Activated naive CD8-positive, alpha-beta T cell (primary cell): ENCODE measurements around the gene AVEN.

Experiments
- H3K27ac Mint-ChIP-seq: one replicate; pipeline ENCODE4 v1.8.0; 2021; ENCODE audit warnings: mixed read lengths
- H3K27me3 Mint-ChIP-seq: one replicate; pipeline ENCODE4 v1.8.0; 2021; ENCODE audit warnings: mixed read lengths
- H3K36me3 Mint-ChIP-seq: one replicate; pipeline ENCODE4 v1.8.0; 2021; ENCODE audit warnings: mixed read lengths
- H3K4me1 Mint-ChIP-seq: one replicate; pipeline ENCODE4 v1.8.0; 2021; ENCODE audit warnings: low read depth, mixed read lengths
- H3K4me3 Mint-ChIP-seq: one replicate; pipeline ENCODE4 v1.8.0; 2021; ENCODE audit warnings: mild to moderate bottlenecking, mixed read lengths
- H3K9me3 Mint-ChIP-seq: one replicate; pipeline ENCODE4 v1.8.0; 2021; ENCODE audit warnings: low read depth, mixed read lengths

Gene AVEN

GRCh38 chr15:33941279-33942063 is 97.5 kb downstream of the AVEN start:
- Mint-ChIP-seq H3K27me3 (no peaks in the 10 kb centered on the region), H3K4me3 (no peak overlapping the region), H3K9me3 (no peaks in the 10 kb centered on the region), H3K36me3 (peaks cover 7% of the 10 kb centered on the region), H3K4me1 (no peaks in the 10 kb centered on the region), H3K27ac (no peak overlapping the region)

DNA sequence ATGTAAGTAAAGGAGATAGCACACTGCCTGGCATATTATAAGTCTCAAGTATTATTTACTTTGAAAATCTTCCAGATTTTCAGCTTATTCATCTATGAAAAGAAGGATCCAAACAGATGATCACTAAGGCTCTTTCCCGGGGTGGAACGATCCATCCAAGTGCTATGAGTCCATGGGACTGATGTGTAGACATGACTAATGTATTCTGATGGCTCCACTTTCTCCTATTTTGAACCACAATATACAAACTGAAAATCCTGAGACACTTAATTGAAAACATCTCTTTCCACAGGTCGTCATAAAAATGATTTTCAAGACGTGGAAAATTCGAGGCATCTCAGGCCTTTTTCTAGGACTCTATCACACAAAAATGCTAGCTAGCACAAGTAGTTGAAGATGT is 104.1 kb downstream of the AVEN start:
- Mint-ChIP-seq H3K27ac (no peak overlapping the region), H3K4me1 (no peaks in the 10 kb centered on the region), H3K27me3 (no peaks in the 10 kb centered on the region), H3K4me3 (no peak overlapping the region), H3K36me3 (peaks cover 2% of the 10 kb centered on the region), H3K9me3 (no peaks in the 10 kb centered on the region)

GRCh38 chr15:33934396-33934795 is 104.6 kb downstream of the AVEN start:
- no peak overlapping the region for H3K27ac Mint-ChIP-seq
- peaks cover 2% of the 10 kb centered on the region for H3K36me3 Mint-ChIP-seq
- no peak overlapping the region for H3K4me3 Mint-ChIP-seq
- no peaks in the 10 kb centered on the region for H3K27me3 Mint-ChIP-seq
- no peaks in the 10 kb centered on the region for H3K9me3 Mint-ChIP-seq
- H3K4me1 Mint-ChIP-seq, result no peaks in the 10 kb centered on the region

GRCh38 chr15:33932734-33933133 is 106.3 kb downstream of the AVEN start:
- Mint-ChIP-seq H3K27ac (no peak overlapping the region), H3K9me3 (no peaks in the 10 kb centered on the region), H3K4me1 (no peaks in the 10 kb centered on the region), H3K27me3 (no peaks in the 10 kb centered on the region), H3K36me3 (peaks cover 2% of the 10 kb centered on the region), H3K4me3 (no peak overlapping the region)

- Mint-ChIP-seq H3K27me3 (no peaks in the 10 kb centered on the region), H3K4me1 (no peaks in the 10 kb centered on the region), H3K36me3 (peaks cover 6% of the 10 kb centered on the region), H3K4me3 (no peak overlapping the region), H3K9me3 (no peaks in the 10 kb centered on the region), H3K27ac (no peak overlapping the region)
Observed at GRCh38 chr15:33926260-33926659, 112.7 kb downstream of the AVEN start.

GRCh38 chr15:33923446-33923845 is 115.6 kb downstream of the AVEN start:
- no peak overlapping the region for H3K4me3 Mint-ChIP-seq
- H3K27me3 Mint-ChIP-seq, result no peaks in the 10 kb centered on the region
- H3K27ac Mint-ChIP-seq, result no peak overlapping the region
- H3K9me3 Mint-ChIP-seq, result no peaks in the 10 kb centered on the region
- H3K4me1 Mint-ChIP-seq, result no peaks in the 10 kb centered on the region
- peaks cover 8% of the 10 kb centered on the region for H3K36me3 Mint-ChIP-seq

DNA sequence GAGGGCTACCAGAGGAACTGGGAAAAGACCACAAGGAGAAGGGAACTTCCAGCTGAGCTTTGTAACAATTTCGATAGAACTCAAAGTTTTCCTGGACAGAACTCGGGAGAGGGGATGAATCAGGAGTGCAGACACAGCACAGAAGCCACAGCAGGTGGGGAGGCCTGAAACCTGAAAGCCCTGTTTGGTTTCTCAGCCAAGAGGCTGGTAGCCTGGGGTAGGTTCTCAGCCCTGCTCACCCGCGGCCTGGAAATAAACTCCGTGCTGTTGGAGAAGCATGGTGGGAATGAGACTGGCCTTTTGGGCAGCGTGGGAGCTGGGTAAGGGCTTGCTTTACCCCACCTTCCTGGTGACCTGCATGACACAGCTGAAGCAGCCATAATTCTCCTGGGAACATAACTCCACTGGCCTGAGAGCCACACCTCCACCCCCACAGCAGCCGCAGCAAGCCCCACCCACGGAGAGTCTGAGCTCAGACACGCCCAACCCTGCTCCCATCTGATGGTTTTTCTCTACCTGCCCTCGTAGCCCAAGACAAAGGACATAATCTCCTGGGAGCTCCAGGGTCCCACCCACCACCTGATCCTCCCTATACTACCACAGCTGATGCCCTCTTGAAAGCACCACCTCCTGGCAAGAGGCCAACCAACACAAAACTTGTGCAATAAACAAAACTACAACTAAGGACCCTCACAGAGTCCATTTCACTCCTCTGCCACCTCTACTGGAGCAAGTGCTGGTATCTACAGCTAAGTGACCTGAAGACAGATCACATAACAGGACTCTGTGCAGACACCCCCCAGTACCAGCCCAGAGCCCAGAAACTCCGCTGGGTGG is 123.2 kb downstream of the AVEN start:
- Mint-ChIP-seq H3K27ac (no peak overlapping the region), H3K4me3 (no peak overlapping the region), H3K27me3 (no peaks in the 10 kb centered on the region), H3K36me3 (peaks cover 3% of the 10 kb centered on the region), H3K9me3 (no peaks in the 10 kb centered on the region), H3K4me1 (peaks cover 3% of the 10 kb centered on the region)

DNA sequence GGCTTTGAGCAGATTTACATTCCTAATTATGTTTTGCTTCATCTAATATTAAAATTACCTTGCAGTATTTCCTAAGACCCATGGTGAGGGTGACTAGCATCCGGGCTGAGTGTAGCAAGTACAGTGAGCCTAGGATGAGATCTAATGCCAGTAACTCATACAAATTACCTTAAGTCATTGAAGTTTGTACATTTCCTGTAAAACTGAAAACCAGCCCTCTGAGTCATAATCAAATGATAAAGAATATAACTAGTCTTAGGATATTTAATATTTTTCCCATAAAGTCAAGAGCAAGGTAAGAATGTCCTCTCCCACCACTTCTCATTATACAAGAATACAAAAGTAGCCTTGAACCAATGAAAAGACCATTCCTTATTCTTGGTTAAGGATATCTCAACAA is 125.5 kb downstream of the AVEN start:
- H3K4me1 Mint-ChIP-seq, result peaks cover 3% of the 10 kb centered on the region
- H3K27ac Mint-ChIP-seq, result no peak overlapping the region
- H3K36me3 Mint-ChIP-seq, result peaks cover 3% of the 10 kb centered on the region
- H3K4me3 Mint-ChIP-seq, result no peak overlapping the region
- no peaks in the 10 kb centered on the region for H3K9me3 Mint-ChIP-seq
- H3K27me3 Mint-ChIP-seq, result no peaks in the 10 kb centered on the region

DNA sequence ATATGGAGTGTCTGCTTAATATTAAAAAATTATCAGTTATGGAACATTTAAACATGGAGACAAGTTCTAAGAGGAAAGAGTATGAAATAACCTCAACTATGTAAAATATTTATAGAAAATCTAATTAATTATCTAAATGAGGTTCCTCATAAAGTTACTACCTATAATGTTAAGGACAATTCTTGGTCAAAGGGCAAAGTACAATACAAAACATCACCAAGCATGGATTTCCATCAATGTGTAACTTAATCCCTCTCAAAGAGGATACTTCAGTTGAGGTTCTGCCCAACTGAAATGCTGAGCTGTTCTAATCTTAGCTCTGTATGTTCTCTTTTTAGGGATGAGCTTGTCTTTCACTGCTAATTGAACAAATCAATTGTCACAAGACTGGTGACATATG is 126.7 kb downstream of the AVEN start:
- Mint-ChIP-seq H3K36me3 (peaks cover 3% of the 10 kb centered on the region), H3K9me3 (no peaks in the 10 kb centered on the region), H3K4me1 (peaks cover 3% of the 10 kb centered on the region), H3K27me3 (no peaks in the 10 kb centered on the region), H3K27ac (no peak overlapping the region), H3K4me3 (no peak overlapping the region)

- H3K4me1 Mint-ChIP-seq, result peaks cover 3% of the 10 kb centered on the region
- no peaks in the 10 kb centered on the region for H3K27me3 Mint-ChIP-seq
- H3K36me3 Mint-ChIP-seq, result no peaks in the 10 kb centered on the region
- H3K27ac Mint-ChIP-seq, result no peak overlapping the region
- H3K9me3 Mint-ChIP-seq, result no peaks in the 10 kb centered on the region
- H3K4me3 Mint-ChIP-seq, result no peak overlapping the region
Observed at GRCh38 chr15:33910741-33911140, 128.3 kb downstream of the AVEN start.

GRCh38 chr15:33908406-33908805 is 130.6 kb downstream of the AVEN start:
- Mint-ChIP-seq H3K36me3 (no peaks in the 10 kb centered on the region), H3K9me3 (no peaks in the 10 kb centered on the region), H3K4me1 (no peaks in the 10 kb centered on the region), H3K4me3 (no peak overlapping the region), H3K27ac (no peak overlapping the region), H3K27me3 (no peaks in the 10 kb centered on the region)

DNA sequence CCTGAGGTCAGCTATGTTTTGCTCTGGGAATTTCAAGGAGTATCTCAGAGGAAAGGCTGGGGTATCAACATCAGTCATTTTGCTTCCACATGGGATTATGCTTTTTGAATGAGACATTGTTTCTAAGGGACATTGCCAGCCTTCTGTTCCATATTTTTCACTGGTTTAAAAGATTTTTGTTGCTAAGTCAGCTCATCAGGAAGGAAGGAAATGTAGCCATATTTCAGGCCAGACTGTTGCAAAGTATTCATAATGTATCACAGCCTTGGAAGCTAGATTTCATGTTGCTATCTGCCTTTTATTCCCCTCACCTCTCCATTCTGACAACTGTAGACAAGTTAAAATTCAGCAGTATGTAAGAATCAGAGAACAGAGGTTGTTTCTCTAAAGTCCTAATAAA is 131.7 kb downstream of the AVEN start:
- Mint-ChIP-seq H3K27me3 (no peaks in the 10 kb centered on the region), H3K4me3 (no peak overlapping the region), H3K4me1 (no peaks in the 10 kb centered on the region), H3K9me3 (no peaks in the 10 kb centered on the region), H3K27ac (no peak overlapping the region), H3K36me3 (peaks cover 5% of the 10 kb centered on the region)

- H3K36me3 Mint-ChIP-seq, result peaks cover 9% of the 10 kb centered on the region
- peaks cover 3% of the 10 kb centered on the region for H3K9me3 Mint-ChIP-seq
- H3K27ac Mint-ChIP-seq, result no peak overlapping the region
- no peaks in the 10 kb centered on the region for H3K27me3 Mint-ChIP-seq
- no peaks in the 10 kb centered on the region for H3K4me1 Mint-ChIP-seq
- H3K4me3 Mint-ChIP-seq, result no peak overlapping the region
Observed at GRCh38 chr15:33903661-33904060, 135.3 kb downstream of the AVEN start.

GRCh38 chr15:33902043-33902442 is 137.0 kb downstream of the AVEN start:
- H3K36me3 Mint-ChIP-seq, result peaks cover 9% of the 10 kb centered on the region
- peaks cover 3% of the 10 kb centered on the region for H3K9me3 Mint-ChIP-seq
- H3K27me3 Mint-ChIP-seq, result no peaks in the 10 kb centered on the region
- no peak overlapping the region for H3K27ac Mint-ChIP-seq
- H3K4me3 Mint-ChIP-seq, result no peak overlapping the region
- H3K4me1 Mint-ChIP-seq, result no peaks in the 10 kb centered on the region

DNA sequence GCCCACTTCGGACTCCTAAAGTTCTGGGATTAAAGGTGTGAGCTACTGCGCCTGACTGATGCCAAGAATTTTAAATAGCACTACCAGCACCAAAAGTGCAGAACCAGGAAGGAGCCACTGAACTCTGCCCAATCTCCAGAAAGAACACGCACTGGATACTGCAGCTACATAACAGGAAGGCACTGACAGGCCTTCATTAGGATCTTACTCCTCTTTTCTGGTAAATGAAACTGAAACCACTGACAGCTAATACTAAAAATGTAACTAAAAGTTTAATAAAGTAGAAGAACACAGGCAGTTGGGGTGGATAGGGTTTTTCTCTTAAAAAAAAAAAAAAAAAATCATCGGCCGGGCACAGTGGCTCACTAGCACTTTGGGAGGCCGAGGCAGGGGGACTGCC is 144.8 kb downstream of the AVEN start:
- Mint-ChIP-seq H3K27me3 (no peaks in the 10 kb centered on the region), H3K27ac (no peak overlapping the region), H3K4me1 (no peaks in the 10 kb centered on the region), H3K36me3 (peaks cover 4% of the 10 kb centered on the region), H3K4me3 (no peak overlapping the region), H3K9me3 (no peaks in the 10 kb centered on the region)
